ENCODE measurements around the gene NET1. TPM values are rescaled to one million over a fixed set of nuclear protein-coding genes. Genes with fewer than 3 reads are reported as not detected.

The NET1 gene
- total RNA-seq, 1 donor from 2014 or later: 90.5 TPM

GRCh38 chr10:5391790-5392189 lies 20.6 kb upstream of the NET1 start:
- peaks cover 6% of the 10 kb centered on the region for H3F3A ChIP-seq (ENCODE audit: low read depth)
- Mint-ChIP-seq H3K4me1 (no peaks in the 10 kb centered on the region), H3K9me3 (peaks cover 39% of the 10 kb centered on the region), H3K36me3 (no peaks in the 10 kb centered on the region), H3K27me3 (ENCODE audit: insufficient read depth, low read depth) (peaks cover 3% of the 10 kb centered on the region), H3K4me3 (no peak overlapping the region), H3K27ac (no peak overlapping the region)
- no peak for DNase-seq (ENCODE audit: low spot score)
- TF ChIP-seq EZH2phosphoT487 (IDR thresholded peaks at IDR 0.05): no peak
- no peak for TF ChIP-seq EZH2 (IDR thresholded peaks at IDR 0.05)
- TF ChIP-seq CTCF (IDR thresholded peaks at IDR 0.05): no peak
- H3K4me1 ChIP-seq: no peaks in the 10 kb centered on the region
- H3K79me2 ChIP-seq (ENCODE audit: low read depth): no peaks in the 10 kb centered on the region
- no peak overlapping the region for H3K9ac ChIP-seq
- no peak overlapping the region for H3K4me3 ChIP-seq
- H4K20me1 ChIP-seq (ENCODE audit: low read depth): no peaks in the 10 kb centered on the region
- no peak overlapping the region for H3K4me2 ChIP-seq
- H3K9me3 ChIP-seq (ENCODE audit: low read depth): peaks cover 18% of the 10 kb centered on the region
- no peak overlapping the region for H3K27ac ChIP-seq
- no peak overlapping the region for H2AFZ ChIP-seq (replicated peaks)
- no peaks in the 10 kb centered on the region for H3K27me3 ChIP-seq
- H3K36me3 ChIP-seq: no peaks in the 10 kb centered on the region

GRCh38 chr10:5393529-5393928 lies 18.8 kb upstream of the NET1 start:
- no peaks in the 10 kb centered on the region for H3K79me2 ChIP-seq (ENCODE audit: low read depth)
- H3F3A ChIP-seq (ENCODE audit: low read depth): peaks cover 6% of the 10 kb centered on the region
- Mint-ChIP-seq H3K9me3 (peaks cover 35% of the 10 kb centered on the region), H3K27me3 (ENCODE audit: insufficient read depth, low read depth) (peaks cover 7% of the 10 kb centered on the region), H3K4me1 (no peaks in the 10 kb centered on the region), H3K36me3 (no peaks in the 10 kb centered on the region), H3K27ac (no peak overlapping the region), H3K4me3 (no peak overlapping the region)
- peaks cover 18% of the 10 kb centered on the region for H3K9me3 ChIP-seq (ENCODE audit: low read depth)
- TF ChIP-seq EZH2phosphoT487 (IDR thresholded peaks at IDR 0.05): no peak
- no peak for TF ChIP-seq CTCF (IDR thresholded peaks at IDR 0.05)
- TF ChIP-seq EZH2 (IDR thresholded peaks at IDR 0.05): no peak
- H3K27me3 ChIP-seq: no peaks in the 10 kb centered on the region
- H2AFZ ChIP-seq (replicated peaks): no peak overlapping the region
- H4K20me1 ChIP-seq (ENCODE audit: low read depth): no peaks in the 10 kb centered on the region
- no peak overlapping the region for H3K9ac ChIP-seq
- no peak overlapping the region for H3K27ac ChIP-seq
- no peaks in the 10 kb centered on the region for H3K36me3 ChIP-seq
- no peaks in the 10 kb centered on the region for H3K4me1 ChIP-seq
- H3K4me3 ChIP-seq: no peak overlapping the region
- DNase-seq (ENCODE audit: low spot score): no peak
- H3K4me2 ChIP-seq: no peak overlapping the region

- H4K20me1 ChIP-seq (ENCODE audit: low read depth): no peaks in the 10 kb centered on the region
- H3K4me2 ChIP-seq: no peak overlapping the region
- H3K27ac Mint-ChIP-seq: no peak overlapping the region
- no peak for DNase-seq (ENCODE audit: low spot score)
- H3K27me3 Mint-ChIP-seq (ENCODE audit: insufficient read depth, low read depth): peaks cover 7% of the 10 kb centered on the region
- H3K27ac ChIP-seq: no peak overlapping the region
- no peaks in the 10 kb centered on the region for H3K36me3 ChIP-seq
- H3K4me1 ChIP-seq: no peaks in the 10 kb centered on the region
- H3K4me3 Mint-ChIP-seq: no peak overlapping the region
- peaks cover 6% of the 10 kb centered on the region for H3F3A ChIP-seq (ENCODE audit: low read depth)
- H3K4me3 ChIP-seq: no peak overlapping the region
- H3K9ac ChIP-seq: no peak overlapping the region
- no peaks in the 10 kb centered on the region for H3K4me1 Mint-ChIP-seq
- H3K9me3 Mint-ChIP-seq: peaks cover 25% of the 10 kb centered on the region
- no peaks in the 10 kb centered on the region for H3K27me3 ChIP-seq
- no peaks in the 10 kb centered on the region for H3K36me3 Mint-ChIP-seq
- peaks cover 15% of the 10 kb centered on the region for H3K9me3 ChIP-seq (ENCODE audit: low read depth)
- no peak for TF ChIP-seq EZH2phosphoT487 (IDR thresholded peaks at IDR 0.05)
- no peak for TF ChIP-seq EZH2 (IDR thresholded peaks at IDR 0.05)
- no peak for TF ChIP-seq CTCF (IDR thresholded peaks at IDR 0.05)
- no peaks in the 10 kb centered on the region for H3K79me2 ChIP-seq (ENCODE audit: low read depth)
- H2AFZ ChIP-seq (replicated peaks): no peak overlapping the region
Observed at GRCh38 chr10:5395168-5395567, 17.2 kb upstream of the NET1 start.

Data from neural progenitor cell (in vitro differentiated cells).